Hematopoietic multipotent progenitor cell treated with erythropoietin and hydrocortisone succinate and interleukin-3 and kit ligand, for 4 days (in vitro differentiated cells): ENCODE data around the gene ITLN1.
"Not testable (repeated sequence)": the region's sequence is repeated elsewhere in the genome, so short reads cannot be mapped to it uniquely, and the experiment has no call there.

Source experiments
- DNase-seq: peaks from one replicate; pipeline ENCODE4 v3.0.0-alpha.2; 2015

The ITLN1 gene

DNA sequence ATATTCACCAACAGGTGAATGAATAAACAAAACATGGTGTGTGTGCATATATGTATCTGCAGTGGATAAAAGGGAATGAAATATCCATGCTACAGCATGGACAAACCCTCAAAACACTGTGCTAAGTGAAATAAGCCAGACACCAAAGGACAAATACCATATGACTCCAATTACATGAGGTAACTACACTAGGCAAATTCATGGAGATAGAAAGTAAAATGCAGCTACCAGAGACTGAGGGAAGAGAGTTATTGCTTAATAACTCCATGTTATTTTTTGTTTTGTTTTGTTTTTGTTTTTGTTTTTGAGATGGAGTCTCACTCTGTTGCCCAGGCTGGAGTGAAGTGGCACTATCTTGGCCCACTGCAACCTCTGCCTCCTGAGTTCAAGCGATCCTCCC lies 2.4 kb downstream of the ITLN1 start:
- no peak for DNase-seq

DNA sequence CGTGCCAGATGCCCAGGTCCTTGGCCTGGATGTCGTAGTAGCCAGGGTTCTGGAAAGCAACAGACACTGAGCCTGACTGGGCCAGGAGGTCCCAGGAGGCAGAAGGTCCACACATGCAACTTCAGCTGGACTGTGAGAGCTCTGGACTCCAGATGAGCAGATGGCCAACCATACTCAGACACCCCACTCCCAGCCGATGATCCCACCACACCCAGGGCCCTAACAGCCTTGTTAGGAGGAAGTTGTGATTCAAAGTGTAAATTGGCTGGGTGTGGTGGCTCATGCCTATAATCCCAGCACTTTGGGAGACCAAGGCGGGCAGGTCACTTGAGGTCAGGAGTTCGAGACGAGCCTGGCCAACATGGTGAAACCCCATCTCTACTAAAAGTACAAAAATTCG lies 3.7 kb downstream of the ITLN1 start:
- DNase-seq, result not testable (repeated sequence)

DNA sequence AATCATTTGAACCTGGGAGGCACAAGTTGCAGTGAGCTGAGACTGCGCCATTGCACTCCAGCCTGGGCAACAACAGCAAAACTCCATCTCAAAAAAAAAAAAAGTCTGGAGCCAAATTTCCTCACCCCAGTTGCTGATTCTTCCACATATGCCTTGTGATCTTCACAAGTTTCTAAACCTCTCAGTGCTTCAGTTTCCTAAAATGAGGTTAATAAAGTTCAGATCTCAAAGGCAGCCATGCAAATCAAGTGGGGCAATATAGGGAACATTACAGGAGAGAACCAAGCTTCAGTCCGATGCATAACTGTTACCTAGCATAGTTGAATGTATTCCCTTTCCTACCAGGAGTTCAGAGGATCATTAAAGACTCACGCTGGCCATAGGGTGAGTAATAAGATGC lies 4.8 kb downstream of the ITLN1 start:
- no peak for DNase-seq

DNA sequence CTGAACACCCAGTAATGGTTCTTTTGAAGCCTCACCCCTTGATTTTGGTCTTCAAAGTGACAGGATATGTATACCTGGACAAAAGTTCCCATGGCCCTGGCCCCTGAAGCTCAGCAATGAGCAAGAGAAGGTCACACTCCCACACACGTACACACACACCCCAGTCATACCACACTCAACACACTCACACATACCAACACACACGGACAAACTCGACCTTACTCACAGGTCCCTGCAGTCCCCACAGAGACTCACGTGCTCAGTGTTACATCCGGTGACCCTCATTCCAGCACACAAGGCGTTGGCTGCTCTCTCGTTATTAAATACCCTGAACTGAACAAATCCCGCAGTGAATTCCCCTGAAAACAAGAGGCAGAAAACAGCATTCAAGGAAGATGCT lies 5.9 kb downstream of the ITLN1 start:
- DNase-seq, result no peak

DNA sequence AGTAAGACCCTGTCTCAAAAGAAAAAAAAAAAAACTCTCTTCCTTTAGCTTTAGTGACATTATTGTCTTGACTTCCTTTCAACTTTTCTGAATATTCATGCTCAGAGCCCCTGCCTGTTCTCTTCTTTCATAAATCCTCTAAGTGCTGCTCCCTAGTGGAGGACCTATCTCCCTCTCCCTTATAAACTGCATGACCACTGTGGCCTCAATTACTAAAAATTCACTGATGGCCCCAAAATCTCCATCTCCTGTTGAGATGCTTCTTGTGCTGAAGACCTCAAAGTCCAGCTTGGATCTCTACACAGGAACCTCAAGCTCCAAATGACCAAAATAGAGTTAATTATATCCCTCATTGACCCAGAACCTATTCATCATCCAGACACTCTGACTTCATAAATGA lies 7.8 kb downstream of the ITLN1 start:
- DNase-seq, result peak; percentile 81

DNA sequence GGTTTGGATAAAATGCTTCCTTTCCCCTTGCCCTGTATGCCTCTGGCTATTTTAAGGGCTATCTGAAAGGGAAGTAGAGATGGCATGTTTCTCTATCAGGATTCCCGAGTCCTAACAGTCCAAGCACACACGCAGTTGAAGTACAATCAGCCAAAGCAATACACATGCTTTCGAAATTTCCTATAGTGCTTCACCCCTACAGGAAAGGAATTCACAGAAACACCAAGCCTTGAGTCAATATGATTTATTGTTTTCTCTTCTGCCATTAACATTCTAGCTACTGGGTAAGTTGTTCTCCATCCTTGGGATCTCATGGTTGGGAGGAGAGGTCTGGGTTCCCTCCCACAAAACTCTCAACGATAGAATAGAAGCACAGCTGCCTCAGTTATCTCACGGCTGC lies 8.7 kb downstream of the ITLN1 start:
- no peak for DNase-seq

DNA sequence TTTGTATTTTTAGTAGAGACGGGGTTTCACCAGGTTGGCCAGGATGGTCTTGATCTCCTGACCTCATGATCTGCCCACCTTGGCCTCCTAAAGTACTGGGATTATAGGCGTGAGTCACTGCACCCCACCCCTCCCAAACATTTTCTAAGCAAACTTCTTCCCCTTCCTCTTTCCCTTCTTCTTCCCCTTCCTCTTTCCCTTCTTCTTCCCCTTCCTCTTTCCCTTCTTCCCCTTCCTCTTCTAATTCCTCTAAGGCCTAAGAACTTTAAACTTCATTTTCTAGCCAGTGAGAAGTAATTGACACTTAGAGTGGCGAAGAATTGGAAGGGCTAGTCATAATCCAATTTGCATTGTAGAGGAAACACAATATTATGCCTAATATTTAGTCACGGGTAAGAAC lies 9.4 kb downstream of the ITLN1 start:
- not testable (repeated sequence) for DNase-seq

DNA sequence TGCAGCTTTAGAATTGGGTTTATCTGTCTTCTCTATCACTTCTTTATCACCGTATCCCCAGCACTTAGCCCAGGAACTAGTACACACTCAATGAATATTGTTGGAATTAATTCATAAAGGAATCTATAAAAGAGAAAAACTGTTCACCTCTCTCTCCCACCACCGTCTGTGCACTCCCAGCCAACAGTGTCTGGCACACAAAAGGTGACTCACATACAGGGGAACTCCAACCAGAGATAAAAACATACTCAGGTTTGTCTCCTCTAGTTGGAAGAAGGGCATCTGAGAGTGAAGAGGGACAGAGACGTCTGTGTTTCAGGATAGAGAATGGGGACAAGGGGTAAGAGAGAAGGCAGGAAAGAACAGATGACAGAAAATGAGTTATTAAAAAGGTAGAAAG lies 10.0 kb downstream of the ITLN1 start:
- no peak for DNase-seq

DNA sequence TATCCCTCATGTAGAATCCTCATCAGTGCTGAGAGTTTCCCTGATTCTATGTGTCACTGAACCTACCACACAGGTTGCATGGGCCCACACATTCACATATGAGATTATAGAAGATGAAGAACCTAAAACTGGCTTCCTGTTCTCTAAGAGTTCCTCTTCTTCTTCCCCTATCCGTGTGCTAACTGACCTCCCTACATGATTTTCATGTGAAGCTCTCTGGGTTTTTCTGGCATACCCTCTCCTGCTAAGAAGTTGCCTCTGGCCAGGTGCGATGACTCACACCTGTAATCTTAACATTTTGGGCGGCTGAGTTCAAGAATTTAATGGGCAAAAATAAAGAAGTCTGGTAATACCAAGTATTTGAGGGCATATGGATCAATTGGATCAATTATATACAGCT lies 16.8 kb downstream of the ITLN1 start:
- DNase-seq, result peak; percentile 60

DNA sequence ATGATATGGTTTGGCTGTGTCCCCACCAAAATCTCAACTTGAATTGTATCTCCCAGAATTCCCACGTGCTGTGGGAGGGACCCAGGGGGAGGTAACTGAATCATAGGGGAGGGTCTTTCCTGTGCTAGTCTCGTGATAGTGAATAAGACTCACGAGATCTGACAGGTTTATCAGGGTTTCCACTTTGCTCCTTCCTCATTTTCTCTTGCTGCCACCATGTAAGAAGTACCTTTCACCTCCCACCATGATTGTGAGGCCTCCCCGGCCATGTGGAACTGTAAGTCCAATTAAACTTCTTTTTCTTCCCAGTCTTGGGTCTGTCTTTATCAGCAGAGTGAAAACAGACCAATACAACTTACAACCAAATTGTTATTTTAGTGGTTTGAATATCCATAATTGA lies 17.3 kb downstream of the ITLN1 start:
- peak; percentile 45 for DNase-seq

DNA sequence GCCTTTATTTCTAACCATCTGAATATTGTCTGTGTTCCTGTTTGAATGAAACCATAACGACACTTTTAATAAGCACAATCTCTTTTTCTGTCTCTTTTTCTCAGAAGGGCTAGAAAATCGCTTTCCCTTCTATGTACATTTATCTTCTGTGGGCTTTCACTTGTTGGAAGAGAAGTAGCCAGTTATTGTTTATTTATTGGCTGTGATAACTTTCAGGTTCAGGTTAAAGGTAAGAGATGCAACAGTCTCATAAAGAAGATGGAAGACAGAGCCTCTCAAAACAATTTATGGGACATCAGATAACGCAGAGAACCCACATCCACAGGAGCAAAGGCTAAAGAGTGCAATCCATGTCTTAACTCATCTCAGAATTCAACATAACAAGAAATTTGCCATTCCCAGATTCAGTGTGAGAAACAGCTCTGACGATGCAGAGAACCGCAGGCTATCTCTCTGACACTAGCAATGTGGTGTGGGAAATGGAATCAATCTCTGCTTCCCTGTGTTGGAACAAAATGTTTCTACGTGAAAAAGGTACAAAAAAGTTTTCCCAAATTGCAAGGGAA lies 18.2 kb downstream of the ITLN1 start:
- DNase-seq, result no peak

DNA sequence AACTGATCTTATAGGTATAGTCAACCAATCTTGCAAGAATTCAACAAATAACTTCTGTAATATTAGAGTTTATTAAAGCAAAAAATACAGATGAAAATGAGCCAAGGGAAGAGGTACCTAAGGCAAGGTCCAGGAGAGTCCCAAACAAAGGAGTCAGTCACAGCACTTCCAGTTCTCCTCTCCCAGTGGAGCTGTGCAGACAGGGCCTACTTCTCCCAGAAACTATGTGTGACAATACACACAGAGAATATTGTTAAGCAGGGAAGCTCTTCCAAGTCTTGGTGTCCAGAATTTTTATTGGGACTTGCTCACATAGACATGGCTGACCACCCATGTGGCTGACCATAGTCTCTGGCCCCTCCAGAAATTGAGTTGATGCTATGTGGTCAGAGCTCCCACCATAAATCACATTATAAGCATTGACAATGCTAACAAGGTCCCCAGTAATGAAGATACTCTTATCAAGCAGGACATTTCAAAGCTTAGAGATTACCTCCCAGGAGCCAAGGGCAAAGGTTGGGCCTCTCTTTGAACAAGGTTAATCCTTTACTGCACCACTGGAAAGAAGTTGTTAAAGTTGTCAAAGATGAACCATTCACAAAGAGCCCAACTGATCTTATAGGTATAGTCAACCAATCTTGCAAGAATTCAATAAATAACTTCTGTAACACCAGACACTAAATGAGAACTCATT lies 18.8 kb downstream of the ITLN1 start:
- DNase-seq, result no peak

DNA sequence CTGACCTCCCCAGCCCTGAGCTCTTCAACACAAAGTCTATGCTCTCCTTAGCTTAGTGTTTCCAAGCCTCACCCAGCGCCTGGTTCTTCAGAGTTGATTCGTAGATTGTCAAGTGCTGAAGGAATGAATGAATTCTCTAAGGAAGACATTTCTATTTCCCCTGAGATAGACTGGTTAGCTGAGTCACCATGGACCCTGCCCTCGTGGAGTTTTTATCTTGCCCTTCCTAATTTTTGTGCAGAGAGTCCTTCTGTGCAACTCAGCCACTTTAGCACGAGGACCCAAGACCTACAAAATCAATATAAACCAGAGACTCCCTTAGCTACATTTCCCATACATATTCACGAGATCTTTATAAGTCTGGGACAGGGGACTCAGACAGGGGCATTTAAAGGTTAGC lies 19.6 kb downstream of the ITLN1 start:
- peak; percentile 28 for DNase-seq

DNA sequence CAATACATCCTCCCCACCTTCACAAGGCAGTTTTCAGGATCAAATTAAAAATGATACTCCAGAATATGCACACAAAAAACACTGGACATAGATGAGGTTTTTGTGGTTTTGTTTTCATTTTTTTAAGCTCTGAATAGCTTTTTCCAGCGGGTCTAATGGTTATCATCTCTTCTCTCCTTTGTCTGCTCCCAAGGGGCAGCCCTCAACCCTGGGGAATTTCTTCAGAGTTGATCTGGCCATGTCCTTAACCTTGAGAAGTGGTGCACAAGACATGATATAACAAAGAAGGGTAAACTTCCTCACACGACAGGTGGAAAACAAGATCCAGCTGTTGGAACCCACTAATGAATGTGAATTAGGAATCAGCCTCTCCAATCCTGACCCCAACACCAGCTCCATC lies 20.8 kb downstream of the ITLN1 start:
- DNase-seq, result peak; percentile 23

DNA sequence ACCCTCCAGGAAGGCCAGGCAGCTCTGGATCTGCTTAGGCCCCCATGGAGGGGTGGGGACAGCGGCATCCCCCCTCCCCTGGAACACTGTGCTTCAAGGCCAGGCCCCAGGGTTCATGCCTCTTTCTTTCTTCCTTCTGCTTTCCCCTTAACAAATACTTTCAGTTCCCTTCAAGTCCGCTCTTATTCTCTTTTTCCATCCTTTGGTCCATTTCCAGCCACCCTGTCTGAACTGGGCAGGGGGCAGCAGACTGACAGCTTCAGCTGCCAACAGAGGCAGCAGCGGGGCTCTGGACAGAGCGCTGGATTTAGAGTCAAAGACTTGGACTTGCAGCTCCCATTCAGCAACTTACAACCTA lies 21.2 kb downstream of the ITLN1 start:
- peak; percentile 25 for DNase-seq

DNA sequence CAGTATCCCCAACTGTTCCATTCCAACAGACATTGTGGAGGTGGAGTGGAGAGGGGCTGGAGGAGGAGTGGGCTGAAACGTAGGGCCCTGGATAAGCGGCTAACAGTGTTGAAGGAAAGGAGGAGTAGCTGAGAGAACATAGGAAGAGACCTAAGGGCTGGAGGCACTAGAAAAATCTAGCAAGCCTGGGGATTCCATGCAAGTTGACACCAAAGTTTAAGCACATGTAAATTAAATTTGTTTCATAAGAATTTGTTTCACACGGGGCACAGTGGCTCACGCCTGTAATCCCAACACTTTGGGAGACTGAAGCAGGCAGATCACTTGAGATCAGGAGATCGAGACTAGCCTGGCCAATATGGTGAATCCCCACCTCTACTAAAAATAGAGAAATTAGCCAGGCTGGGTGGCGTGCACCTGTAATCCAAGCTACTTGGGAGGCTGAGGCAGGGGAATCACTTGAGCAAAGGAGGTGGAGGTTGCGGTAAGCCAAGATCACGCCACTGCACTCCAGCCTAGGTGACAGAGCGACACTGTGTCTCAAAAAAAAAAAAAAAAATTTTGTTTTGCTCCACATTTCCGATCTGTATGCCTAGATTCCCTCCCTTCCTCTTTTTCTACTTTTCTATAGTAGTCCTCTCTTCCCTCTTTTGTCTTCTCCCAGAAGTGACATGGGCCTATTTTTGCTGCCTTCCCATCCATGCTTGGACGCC lies 21.8 kb downstream of the ITLN1 start:
- DNase-seq, result peak; percentile 28

DNA sequence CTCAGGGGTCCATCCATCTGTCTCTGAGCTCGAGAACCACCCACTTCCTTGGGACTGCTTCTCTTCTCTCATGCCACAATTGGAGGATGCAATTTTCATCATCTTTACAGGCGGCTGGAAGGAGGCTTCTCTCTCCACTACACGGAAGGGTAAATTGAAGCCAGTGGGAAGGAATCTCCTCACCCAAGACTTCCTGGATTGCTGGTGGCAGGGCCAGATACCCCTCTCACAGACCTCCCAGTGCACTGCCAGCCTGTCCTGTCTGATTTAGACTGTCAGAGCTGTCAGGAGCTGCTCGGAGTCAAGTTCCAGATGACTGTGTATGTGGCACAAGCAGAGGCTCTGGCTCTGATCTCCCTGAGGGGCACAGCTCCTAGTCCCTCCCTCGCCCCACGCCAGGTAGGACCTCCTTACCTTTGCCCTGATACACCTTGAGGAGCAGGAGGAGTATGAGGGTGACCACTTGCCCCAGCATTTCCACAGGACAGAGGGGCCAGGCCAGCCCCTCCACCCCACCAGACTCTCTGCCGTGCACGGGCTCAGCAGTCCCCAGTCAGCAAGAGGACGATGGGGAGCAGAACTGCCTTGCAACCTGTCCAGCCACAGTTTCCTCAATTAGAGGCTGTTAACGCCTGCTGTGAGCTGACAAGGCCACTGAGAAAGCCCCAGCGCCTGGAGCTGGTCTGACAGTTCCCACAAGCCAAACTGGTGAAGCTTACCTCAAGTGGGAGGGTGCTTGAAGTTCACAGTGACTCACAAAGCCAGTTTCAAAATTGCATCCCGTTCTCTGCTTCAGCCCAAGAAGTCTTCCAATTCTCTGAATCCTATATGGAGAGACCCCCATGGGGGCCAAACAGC lies 22.5 kb downstream of the ITLN1 start, which contains the start of gene CD244:
TSS of gene CD244 (minus strand) at position 685 of the 858 bp plus-strand sequence. CDS start at position 475, 210 bp downstream.
- peak; percentile 96 for DNase-seq

DNA sequence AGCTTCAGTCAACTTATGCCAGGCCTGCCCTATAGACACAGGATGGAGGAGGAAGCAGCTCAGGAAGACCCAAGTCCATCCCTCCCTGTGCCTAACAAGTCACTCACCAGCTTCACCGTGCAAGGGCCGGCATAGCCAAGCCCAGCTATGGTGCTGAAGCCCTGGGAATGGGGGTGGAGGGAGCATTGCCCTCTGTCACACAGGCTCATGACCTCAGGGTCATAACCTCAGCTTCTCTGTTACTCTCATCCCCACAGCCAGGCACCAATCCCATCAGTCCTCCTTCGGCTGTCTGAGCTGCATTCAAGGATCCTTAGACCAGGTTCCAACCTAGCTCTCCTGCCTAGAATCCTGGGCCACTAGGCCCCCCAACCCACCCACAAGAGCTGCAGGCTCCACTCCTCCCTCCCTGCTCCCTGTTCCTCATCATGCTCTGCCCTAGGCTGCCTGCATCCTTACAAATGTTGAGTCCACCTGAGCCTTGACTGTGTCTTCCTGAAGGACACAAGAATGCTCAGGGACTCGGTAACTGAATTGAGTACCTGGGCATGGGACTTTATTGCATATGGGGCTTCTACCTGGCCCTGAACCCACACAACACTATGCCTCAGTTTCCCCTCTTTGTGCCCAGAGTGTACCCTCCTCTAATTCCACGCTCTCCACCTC lies 24.0 kb downstream of the ITLN1 start:
- DNase-seq, result peak; percentile 16

DNA sequence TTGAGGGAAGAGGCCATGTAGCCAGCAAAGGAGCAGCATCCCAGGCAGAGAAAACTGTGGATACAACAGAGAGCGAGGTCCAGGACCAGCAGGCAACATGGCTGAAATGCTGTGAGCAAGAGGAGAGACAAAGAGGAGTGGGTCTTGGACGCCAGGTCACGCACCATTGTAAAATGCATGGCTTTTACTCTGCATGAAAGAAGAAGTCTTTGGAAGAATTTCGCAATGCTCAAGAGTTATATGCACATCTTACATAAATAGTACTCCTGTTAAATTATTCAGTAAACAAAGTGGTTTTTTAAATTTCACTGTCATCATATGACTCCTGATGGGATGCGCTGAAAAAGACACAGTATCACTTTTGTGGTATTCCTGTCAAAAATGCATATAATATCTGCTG lies 25.8 kb downstream of the ITLN1 start:
- DNase-seq, result peak; percentile 69

DNA sequence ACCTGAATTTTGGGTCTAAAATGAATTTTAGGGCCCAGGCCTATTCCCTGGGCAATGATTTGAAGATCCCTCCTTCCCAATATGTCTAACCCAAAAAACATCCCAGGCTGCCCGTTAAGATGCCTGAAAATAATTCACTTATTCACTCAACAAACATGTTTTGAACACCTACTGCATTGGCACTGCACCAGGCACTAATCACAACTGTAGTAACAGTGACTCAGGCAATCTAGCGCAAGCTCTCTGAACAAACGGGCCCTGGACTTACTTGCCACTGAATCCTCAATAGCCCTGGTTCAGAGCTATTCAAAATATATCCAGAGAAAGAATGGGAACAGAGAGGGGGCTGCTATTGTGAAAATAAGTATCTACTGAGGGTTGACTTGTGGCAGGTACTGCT lies 26.5 kb downstream of the ITLN1 start:
- DNase-seq, result peak; percentile 58

DNA sequence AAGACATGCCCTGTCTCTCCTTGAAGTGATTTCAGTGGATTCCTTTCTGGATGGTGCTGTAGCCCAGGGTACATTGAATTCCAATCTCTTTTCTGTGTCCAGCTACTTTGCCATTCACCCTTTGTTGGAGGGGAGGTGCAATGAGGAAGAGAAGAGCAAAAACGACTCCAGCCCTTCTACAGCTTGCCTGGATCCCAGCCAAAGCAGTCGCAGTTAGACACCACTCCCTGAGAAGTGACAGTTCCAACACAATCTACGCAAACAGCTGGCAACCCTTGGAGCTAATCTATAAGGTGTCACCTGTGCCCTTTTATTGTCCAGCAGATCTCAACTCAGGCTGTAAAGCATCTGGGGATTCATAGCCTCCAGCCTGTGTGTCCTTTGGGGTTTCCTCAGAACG lies 26.9 kb downstream of the ITLN1 start:
- peak; percentile 96 for DNase-seq

DNA sequence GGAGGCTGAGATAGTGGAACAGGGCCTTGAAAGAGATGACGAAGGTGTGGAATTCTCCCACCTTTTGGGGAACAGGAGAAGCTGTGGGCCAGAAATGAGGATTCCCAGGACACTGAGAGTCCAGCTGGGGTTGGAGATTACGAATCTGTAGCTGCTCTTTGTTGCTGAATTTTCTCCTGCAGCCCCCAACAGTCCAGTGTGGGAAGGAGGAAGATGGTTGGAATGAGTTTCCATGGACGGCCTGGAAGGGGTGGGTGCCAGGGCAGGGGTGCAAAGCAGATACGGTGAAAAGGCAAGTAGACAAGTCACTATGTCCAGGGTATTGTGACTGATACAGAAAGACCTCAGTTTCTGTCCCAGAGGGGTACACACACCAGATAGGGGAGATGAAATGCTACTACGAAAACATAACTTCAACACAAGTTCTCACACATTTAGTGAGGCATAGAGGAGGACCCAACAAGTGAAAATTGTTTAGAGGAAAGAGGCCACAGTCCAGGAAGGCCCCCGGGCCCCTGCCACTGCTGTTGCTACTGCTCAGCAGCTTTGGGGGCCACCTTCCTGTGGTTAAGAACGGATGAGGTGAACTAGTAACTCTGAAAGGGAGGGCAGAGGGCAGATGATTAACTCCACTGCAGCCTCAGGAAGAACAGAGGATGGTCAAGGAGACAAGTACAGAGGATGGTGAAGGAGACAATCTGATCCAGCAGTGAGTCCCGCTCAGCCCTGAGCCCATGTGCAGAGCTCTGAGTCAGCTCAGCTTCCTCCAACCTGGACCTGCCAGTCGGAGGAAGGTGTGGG lies 29.6 kb downstream of the ITLN1 start:
- DNase-seq, result peak; percentile 67
